ENCODE results near the gene ZNF132.
"Not testable (repeated sequence)": the region's sequence is repeated elsewhere in the genome, so short reads cannot be mapped to it uniquely, and the experiment has no call there.

The ZNF132 gene
- total RNA-seq = 9.3 to 12.3 reads per million in 2 donors

DNA sequence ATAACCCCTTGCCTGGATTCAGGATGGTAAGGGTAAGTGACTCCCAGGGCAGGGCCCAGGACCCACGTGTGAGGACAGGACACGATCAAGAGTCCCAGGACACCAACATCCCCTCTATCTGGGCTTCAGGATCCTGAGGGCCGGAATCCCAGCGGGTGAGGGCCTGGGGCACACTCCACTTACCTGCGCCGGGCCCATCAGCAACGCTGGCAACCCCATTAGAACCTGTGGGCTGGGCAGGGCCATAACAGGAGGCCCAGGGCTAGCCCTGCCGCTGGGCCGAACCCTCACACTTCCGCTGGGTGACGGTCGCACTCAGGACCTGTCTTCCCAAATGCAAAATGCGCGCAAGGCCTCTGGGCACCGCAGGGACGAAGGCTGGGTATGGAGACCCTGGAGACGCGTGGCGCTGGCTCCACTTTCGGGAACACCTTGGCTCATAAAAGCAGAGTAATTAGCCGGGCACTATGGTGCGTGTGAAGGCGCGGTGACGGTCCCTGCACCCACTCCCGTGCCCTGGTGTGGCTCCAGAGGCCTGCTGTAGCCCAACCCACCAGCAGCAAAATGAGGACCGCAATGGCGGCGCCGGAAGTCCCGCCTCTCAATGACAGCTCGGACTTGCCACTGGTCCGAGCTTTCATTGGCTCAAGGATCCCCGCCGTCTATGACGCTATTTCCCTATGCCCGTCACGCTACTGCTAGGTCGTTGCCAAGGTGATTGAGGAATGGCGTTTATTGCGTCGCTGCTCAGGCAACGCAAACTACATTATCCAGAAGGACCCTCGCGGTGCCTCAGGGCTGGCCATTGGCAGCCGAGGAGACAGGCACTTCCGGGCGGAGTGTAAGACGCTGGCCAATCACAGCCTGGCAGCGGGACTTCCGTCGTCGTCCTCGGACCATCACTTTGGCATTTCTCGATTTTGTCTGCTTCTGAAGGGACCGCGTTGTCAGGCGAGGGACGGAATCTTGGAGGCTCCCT lies at the start of gene ZNF132:
Gene ZNF132 (minus strand): TSS at position 578 of the 979 bp plus-strand sequence. CDS start 332 bp downstream, at position 246.
- peak; percentile 81 for DNase-seq

DNA sequence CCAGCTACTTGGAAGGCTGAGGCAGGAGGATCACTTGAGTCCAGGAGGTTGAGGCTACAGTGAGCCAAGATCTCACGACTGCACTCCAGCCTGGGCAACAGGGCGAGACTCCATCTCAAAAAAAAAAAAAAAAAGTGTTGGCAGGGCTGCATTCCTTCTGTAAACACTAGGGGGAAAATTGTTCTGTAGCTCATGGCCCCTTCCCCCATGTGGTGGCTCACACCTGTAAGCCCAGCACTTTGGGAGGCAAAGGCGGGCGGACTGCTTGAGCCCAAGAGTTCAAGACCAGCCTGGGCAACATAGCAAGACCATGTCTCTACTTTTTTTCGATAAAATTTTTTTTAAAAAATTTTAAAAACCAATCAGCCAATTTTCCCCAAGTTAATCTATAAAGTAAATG lies 44.4 kb upstream of the ZNF132 start:
- DNase-seq = not testable (repeated sequence)

- DNase-seq = no peak
These were observed 43.8 kb upstream of the ZNF132 start for GRCh38 chr19:58483776-58484175.

GRCh38 chr19:58482372-58482771 lies 42.4 kb upstream of the ZNF132 start:
- DNase-seq = no peak

DNA sequence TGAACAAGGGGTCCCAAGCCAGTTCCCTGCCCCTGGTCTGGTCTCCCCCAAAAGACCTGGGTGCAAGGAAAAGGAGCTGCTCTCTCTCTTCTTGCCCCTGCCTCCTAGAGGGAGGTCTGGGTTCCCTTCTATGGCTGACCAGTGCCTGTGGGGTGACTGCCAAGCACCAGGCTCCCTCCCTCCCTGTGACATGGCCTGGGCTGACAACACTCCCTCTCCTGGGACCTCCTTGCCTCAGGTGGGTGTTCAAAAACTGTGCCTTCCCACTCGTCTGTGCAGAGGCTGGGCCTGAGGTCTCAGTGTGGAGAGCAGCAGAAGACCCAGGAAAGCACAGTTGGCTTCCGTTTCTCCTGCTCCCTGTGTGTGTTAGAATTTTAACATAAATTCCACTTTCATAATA lies 40.9 kb upstream of the ZNF132 start:
- DNase-seq = no peak

GRCh38 chr19:58480481-58480830 lies 40.5 kb upstream of the ZNF132 start:
- no peak for DNase-seq

DNA sequence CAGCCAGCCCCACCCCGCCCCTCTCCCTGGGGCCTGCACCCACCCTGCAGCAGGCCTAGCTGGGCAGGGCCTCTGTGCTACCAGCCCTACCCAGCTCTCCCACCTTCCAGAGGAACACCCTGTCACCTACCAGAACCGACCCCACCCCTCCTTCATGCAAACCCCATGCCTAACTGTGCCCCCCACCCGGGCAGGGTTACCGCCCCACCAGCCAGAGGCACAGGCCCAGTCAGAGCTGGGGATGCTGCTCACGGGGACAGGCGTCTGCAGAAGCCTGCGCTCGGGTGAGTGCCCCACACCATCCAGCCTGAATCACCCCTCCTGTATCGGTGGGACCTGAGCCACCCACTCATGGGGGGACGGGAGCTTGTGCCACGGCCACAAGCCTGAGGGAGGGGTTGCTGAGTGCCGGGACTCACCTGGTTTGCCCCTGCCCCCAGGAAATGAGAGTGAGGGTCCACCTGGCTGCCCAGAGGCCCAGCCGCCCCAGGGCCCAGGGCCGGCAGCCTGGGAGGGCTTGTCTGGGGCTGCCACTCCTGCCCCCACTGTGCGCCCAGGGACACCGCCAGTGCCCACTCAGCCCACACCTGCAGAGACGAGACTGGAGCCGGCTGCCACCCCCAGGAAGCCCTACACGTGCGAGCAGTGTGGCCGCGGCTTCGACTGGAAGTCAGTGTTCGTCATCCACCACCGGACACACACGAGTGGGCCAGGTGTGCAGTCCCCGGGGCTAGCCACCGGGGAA lies 40.0 kb upstream of the ZNF132 start:
- DNase-seq = no peak

- DNase-seq = no peak
These were observed 39.4 kb upstream of the ZNF132 start for GRCh38 chr19:58479303-58479702.

- no peak for DNase-seq
These were observed 37.9 kb upstream of the ZNF132 start for GRCh38 chr19:58477871-58478270.

- no peak for DNase-seq
These were observed 37.2 kb upstream of the ZNF132 start for GRCh38 chr19:58477130-58477529.

DNA sequence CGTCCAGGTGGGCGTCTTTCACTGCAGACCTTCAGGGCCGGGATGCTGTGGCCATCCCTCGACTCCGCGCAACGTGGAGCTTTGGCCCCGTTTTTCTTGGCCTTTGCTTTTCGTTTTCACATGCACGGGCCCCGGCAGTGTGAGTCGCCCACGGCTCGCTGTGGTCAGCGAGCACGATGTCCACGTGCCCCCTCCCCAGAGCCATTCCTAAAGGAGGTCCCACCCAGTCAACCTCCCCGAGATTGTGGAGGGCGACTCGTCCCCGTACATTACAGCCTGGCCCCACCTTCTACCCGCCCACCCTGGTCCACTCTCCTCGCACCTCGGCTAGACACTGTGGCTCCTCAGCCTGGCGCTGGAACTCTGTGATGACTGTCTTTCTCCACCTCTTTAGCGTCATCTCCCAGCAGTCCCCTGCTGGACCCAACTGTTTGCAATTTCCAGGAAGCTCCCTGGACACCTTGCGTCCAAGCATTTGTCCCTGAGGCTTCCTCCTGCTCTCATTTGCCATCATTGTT lies 36.6 kb upstream of the ZNF132 start:
- DNase-seq = no peak

GRCh38 chr19:58475714-58476497 lies 36.0 kb upstream of the ZNF132 start, which contains the start of gene ZNF446:
ZNF446 (plus strand) TSS chr19:58476352; CDS start chr19:58477219, 867 bp downstream.
- DNase-seq = peak; percentile 94

DNA sequence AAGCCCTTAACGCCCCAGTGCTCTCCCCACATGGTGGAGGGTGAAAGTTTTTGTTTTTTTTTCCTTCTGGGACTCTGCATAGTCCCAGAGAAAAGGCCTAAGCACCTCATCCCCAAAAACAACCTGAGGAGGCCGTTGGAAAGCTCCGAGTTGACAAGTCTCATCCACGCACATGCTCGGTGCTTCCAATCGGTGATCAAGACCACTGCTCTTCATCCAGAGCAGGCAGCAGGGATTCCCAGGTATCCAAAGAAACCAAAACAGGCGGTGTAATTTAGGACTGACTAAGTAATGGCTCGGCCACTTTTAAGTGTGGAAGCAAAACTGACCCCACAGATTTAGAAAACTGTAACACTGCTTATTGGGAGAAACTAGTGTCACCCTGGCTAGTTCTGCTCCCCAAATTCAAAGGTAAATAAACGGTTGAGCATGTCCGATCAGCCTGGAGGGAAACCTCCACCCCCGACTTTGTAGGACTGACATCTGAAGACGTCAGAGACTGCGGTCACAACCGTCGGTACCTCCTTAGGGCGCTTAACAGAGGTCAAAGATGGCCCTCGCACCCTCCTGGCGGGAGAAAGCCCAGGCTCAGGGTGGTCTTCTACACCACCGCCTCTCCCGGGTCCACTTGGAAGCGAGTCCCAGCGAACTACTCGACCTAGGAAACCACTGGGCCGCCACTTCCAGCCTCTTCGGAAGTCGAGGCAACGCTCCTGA lies 35.2 kb upstream of the ZNF132 start:
- no peak for DNase-seq

DNA sequence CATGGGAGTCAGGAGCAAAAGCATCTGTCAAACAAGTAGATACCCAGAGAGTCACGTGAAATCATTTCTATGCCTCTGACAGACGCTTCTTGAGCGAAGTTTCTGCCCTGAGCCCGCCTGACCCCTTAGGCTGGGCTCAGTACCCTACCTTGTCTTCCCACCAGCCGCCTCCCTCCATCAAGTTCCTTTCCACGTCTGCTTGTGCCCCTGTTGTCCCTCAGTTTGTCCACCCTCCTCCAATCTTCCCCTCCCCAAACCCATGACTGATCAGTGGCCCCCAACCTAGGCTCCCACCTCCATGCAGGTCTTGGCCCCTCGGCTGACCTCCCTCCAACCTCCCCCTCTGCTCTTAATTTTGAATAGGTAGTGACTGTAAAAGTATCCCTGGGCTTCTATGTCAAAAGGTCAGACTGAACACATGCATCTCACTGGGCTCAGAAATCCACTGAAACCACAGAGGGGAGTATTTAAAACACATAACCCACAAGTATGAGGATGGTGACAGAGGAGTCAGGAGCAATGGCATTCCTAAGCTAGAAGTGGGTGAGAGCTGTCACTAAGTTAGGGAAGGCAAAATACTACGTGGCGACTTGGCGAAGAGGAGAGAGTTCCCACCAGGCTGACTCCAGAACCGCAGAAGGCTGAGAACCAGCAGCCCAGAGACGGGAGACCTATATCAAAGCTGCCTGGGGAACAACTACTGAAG lies 34.5 kb upstream of the ZNF132 start:
- no peak for DNase-seq

GRCh38 chr19:58473775-58474174 lies 33.8 kb upstream of the ZNF132 start:
- no peak for DNase-seq

DNA sequence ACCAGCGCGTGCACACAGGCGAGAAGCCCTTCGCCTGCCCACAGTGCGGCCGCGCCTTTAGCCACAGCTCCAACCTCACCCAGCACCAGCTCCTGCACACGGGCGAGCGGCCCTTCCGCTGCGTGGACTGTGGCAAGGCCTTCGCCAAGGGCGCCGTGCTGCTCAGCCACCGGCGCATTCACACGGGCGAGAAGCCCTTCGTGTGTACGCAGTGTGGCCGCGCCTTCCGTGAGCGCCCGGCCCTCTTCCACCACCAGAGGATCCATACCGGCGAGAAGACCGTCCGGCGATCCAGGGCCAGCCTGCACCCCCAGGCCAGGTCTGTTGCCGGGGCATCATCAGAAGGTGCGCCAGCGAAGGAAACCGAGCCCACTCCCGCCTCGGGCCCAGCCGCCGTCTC lies 31.8 kb upstream of the ZNF132 start:
- no peak for DNase-seq

GRCh38 chr19:58470837-58471543 lies 31.0 kb upstream of the ZNF132 start:
- not testable (repeated sequence) for DNase-seq

DNA sequence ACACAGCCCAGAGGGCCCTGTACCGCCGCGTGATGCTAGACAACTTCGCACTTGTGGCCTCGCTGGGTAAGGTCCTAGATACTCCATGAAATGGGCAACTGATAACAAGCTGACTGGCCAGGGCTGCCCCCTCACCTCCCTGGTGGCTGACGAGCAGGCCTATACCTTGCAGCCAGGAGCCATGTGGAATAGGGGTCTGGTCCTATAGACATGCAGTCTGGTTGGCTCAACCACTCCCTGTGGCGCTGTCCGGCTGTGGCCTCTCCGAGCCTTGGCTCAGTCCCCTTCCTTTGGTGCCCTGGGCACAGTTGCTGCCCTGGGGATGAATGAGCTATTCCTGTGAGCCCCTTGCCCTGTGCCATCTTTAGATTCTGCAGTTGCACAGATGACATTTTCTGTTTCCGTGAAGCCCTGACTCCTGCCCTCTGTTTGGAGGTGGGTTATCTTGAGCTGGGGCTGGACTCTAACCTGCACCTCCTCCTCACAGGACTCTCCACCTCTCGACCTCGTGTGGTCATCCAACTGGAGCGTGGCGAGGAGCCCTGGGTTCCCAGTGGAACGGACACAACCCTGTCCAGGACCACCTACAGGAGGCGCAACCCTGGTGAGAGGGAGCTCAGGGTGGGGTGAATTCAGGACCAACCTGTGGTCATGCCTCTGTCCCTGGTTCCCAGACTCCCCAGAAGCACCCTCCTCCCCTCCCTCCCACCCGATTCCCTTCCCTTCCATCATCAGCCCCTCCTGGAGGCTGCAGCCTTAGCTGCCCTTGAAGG lies 29.5 kb upstream of the ZNF132 start:
- DNase-seq = no peak

GRCh38 chr19:58468216-58468839 lies 28.4 kb upstream of the ZNF132 start:
- DNase-seq = no peak
